Rectal smooth muscle tissue (tissue), 1 donor: ENCODE measurements around the gene SPNS2.

ENCODE experiments used
- H3K27ac ChIP-seq: one replicate; pipeline ENCODE4 v1.7.0; 2013; ENCODE audit warnings: low read depth, low read length, inconsistent platforms
- H3K27me3 ChIP-seq: one replicate; pipeline ENCODE4 v1.7.0; 2013; ENCODE audit warnings: low read length; ENCODE audit not compliant: control insufficient read depth, insufficient read depth
- H3K36me3 ChIP-seq: one replicate; pipeline ENCODE4 v1.7.0; 2013; ENCODE audit warnings: low read length; ENCODE audit not compliant: control insufficient read depth, insufficient read depth
- H3K4me1 ChIP-seq: one replicate; pipeline ENCODE4 v1.7.0; 2013; ENCODE audit warnings: low read length; ENCODE audit not compliant: control insufficient read depth, insufficient read depth
- H3K4me3 ChIP-seq: one replicate; pipeline ENCODE4 v1.7.0; 2013; ENCODE audit warnings: low read length
- H3K9ac ChIP-seq: one replicate; pipeline ENCODE4 v1.7.0; 2013; ENCODE audit warnings: low read length

The SPNS2 gene

DNA sequence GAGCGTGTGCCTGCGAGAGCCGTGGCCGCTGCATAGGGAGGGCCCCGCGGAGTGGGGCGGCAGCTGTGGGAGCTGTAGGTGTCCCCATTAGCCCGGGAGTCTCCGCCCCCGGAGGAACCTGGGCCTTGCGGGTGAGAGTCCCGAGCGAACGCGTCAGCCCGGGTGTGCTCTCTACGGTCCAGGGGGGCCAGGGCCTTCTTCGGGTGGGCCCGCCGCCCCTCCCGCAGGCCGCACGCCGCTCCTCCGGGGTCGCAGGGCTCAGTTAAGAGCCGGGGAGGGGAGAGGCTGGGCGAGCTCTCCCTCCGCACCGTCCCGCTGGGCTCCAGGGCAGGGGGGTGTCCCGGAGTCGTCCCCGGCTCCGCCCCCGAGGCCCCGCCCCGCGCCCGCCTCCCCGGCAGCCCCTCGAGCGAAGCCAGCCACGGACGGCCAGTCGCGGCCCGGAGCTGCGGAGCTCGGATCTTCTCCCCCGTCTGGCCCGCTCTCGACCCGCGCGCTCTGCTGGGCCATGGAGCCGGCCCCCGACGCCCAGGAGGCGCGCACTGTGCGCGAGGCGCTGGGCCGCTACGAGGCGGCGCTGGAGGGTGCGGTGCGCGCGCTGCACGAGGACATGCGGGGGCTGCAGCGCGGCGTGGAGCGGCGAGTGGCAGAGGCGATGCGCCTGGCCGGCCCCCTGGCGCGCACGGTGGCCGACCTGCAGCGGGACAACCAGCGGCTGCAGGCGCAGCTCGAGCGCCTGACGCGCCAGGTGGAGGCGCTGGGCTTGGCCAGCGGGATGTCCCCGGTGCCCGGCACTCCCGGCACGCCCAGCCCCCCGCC is 85.6 kb downstream of the SPNS2 start, which contains the start of gene SMTNL2:
TSS of gene SMTNL2 (plus strand) at position 429 of the 816 bp plus-strand sequence. CDS start at position 506, 77 bp downstream.
- Histone ChIP-seq H3K27me3 (peaks cover 17% of the 10 kb centered on the region), H3K4me1 (no peaks in the 10 kb centered on the region), H3K36me3 (no peaks in the 10 kb centered on the region), H3K9ac (no peak within 1 kb of the TSS), H3K27ac (no peak within 1 kb of the TSS), H3K4me3 (peak within 1 kb of the TSS; percentile 55)

GRCh38 chr17:4584917-4585637 is 86.4 kb downstream of the SPNS2 start:
- Histone ChIP-seq H3K4me3 (peak overlapping the region; percentile 55), H3K4me1 (no peaks in the 10 kb centered on the region), H3K27ac (no peak overlapping the region), H3K27me3 (peaks cover 17% of the 10 kb centered on the region), H3K9ac (no peak overlapping the region), H3K36me3 (no peaks in the 10 kb centered on the region)

DNA sequence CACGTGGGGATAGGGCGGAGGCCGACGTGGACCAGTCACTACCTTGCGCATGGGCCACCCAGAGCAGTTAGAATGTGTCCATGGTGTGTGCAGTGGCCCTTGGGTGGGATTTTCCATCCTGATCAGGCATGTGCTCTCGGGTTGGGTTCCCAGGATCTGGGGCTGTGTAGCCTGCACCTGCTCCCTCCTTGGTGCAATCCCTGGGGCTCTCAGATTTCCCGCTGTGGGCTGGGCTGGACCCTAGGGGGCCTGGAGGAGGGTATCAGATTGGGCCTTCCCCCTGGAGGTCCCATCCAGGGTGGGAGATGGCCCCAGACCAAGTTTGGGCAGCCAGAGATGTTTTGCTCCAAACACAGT is 86.9 kb downstream of the SPNS2 start:
- Histone ChIP-seq H3K27ac (no peak overlapping the region), H3K4me3 (no peak overlapping the region), H3K36me3 (no peaks in the 10 kb centered on the region), H3K4me1 (no peaks in the 10 kb centered on the region), H3K9ac (no peak overlapping the region), H3K27me3 (peaks cover 17% of the 10 kb centered on the region)

- no peak overlapping the region for H3K9ac ChIP-seq
- H3K36me3 ChIP-seq: no peaks in the 10 kb centered on the region
- no peak overlapping the region for H3K4me3 ChIP-seq
- H3K27ac ChIP-seq: no peak overlapping the region
- H3K4me1 ChIP-seq: no peaks in the 10 kb centered on the region
- peaks cover 17% of the 10 kb centered on the region for H3K27me3 ChIP-seq
Observed at GRCh38 chr17:4586043-4586442, 87.4 kb downstream of the SPNS2 start.

DNA sequence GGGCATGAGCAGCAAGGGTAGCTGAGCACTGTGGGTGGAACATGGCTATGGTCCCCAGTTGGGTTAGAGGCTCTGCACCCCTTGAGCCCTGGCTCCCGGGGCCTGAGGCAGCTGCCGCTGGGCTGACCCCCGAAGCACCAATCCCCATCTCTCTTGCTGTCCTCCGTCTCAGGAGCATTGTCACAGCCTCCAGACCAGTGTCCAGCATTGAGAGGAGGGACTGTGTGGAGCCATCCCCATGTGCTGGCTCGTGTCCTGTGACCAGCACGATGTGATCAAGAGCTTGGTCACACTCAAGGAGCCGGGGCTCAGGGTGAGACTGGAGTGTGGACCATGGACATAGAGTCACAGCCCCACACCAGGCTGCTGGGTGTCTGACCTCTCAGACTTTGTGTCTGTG is 88.5 kb downstream of the SPNS2 start:
- no peaks in the 10 kb centered on the region for H3K36me3 ChIP-seq
- no peak overlapping the region for H3K4me3 ChIP-seq
- no peak overlapping the region for H3K9ac ChIP-seq
- no peak overlapping the region for H3K27ac ChIP-seq
- H3K27me3 ChIP-seq: peaks cover 12% of the 10 kb centered on the region
- H3K4me1 ChIP-seq: no peaks in the 10 kb centered on the region

DNA sequence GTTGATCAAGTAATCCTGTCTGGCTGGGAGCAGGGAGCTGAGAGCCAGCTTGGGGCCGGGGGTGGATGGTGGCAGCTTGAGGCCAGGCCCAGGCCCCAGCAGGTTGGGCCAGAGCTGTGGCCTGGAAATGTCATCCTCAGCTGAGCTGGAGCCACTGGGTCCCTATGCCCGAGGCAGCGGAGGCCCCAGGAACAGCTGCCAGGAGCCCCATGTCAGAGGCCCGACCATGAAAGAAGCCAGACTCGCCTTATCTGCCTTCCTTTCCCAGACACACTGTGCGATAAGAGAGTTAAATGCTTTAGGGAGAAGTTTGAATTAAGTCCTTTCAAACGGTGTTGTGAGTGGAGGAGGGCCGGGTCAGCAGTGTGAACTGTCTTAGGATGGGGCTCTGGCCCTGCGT is 89.1 kb downstream of the SPNS2 start:
- Histone ChIP-seq H3K27me3 (peaks cover 11% of the 10 kb centered on the region), H3K4me1 (no peaks in the 10 kb centered on the region), H3K36me3 (no peaks in the 10 kb centered on the region), H3K27ac (no peak overlapping the region), H3K9ac (no peak overlapping the region), H3K4me3 (no peak overlapping the region)

- Histone ChIP-seq H3K4me1 (no peaks in the 10 kb centered on the region), H3K9ac (no peak overlapping the region), H3K27me3 (peaks cover 9% of the 10 kb centered on the region), H3K27ac (no peak overlapping the region), H3K4me3 (no peak overlapping the region), H3K36me3 (no peaks in the 10 kb centered on the region)
Observed at GRCh38 chr17:4588391-4588790, 89.7 kb downstream of the SPNS2 start.
